ENCODE results near the gene CSRP2.

Gene CSRP2

GRCh38 chr12:76878899-76879709, at the start of gene CSRP2:
Gene CSRP2, minus strand, starts transcription at chr12:76879019. Its CDS starts 12,759 bp downstream, at chr12:76866260.
- peak; percentile 92 to 95 (median 93) for DNase-seq

GRCh38 chr12:76927170-76927784, 48.5 kb upstream of the CSRP2 start:
- DNase-seq = peak in 1 of 3 experiments; percentile 56

- DNase-seq = no peak
Observed at GRCh38 chr12:76925135-76925534, 46.3 kb upstream of the CSRP2 start.

GRCh38 chr12:76922866-76923265, 44.0 kb upstream of the CSRP2 start:
- no peak for DNase-seq

- DNase-seq = no peak
Observed at GRCh38 chr12:76921891-76922664, 43.3 kb upstream of the CSRP2 start.

GRCh38 chr12:76921100-76921471, 42.3 kb upstream of the CSRP2 start:
- no peak for DNase-seq

- no peak for DNase-seq
Observed at GRCh38 chr12:76920172-76921099, 41.6 kb upstream of the CSRP2 start.

- peak in 2 of 3 experiments; percentile 71 to 93 for DNase-seq
Observed at GRCh38 chr12:76919383-76920171, 40.8 kb upstream of the CSRP2 start.

GRCh38 chr12:76916170-76916540, 37.3 kb upstream of the CSRP2 start:
- no peak for DNase-seq

- DNase-seq = no peak
Observed at GRCh38 chr12:76915361-76916169, 36.7 kb upstream of the CSRP2 start.

- no peak for DNase-seq
Observed at GRCh38 chr12:76914102-76914859, 35.5 kb upstream of the CSRP2 start.

- peak in 2 of 3 experiments; percentile 32 to 72 for DNase-seq
Observed at GRCh38 chr12:76909290-76909689, 30.5 kb upstream of the CSRP2 start.

GRCh38 chr12:76908303-76909017, 29.6 kb upstream of the CSRP2 start:
- peak in 1 of 3 experiments; percentile 30 for DNase-seq

- no peak for DNase-seq
Observed at GRCh38 chr12:76901628-76902380, 23.0 kb upstream of the CSRP2 start.

- no peak for DNase-seq
Observed at GRCh38 chr12:76899522-76899921, 20.7 kb upstream of the CSRP2 start.

- DNase-seq = no peak
Observed at GRCh38 chr12:76898442-76898841, 19.6 kb upstream of the CSRP2 start.

GRCh38 chr12:76896274-76896673, 17.5 kb upstream of the CSRP2 start:
- DNase-seq = no peak

GRCh38 chr12:76895796-76896195, 17.0 kb upstream of the CSRP2 start:
- no peak for DNase-seq

- DNase-seq = no peak
Observed at GRCh38 chr12:76891609-76892008, 12.8 kb upstream of the CSRP2 start.

Measured in NCI-H1417 (cell line).